Upper lobe of right lung (tissue), 1 donor: ENCODE data around the gene RBPMS2. TPM values are rescaled to one million over a fixed set of nuclear protein-coding genes. Genes with fewer than 3 reads are reported as not detected.

Source experiments
- ATAC-seq: fragments of 200-7000 bp; cut with Tn5 transposase; one replicate; pipeline ENCODE4 v1.9.1; 2020; ENCODE audit warnings: mild to moderate bottlenecking, moderate library complexity
- DNase-seq: peaks from one replicate; pipeline ENCODE4 v3.0.0-alpha.2; 2020
- H3K27ac ChIP-seq: fragments of 200-600 bp; one replicate; pipeline ENCODE4 v1.8.0; 2022
- H3K27me3 ChIP-seq: fragments of 200-600 bp; one replicate; pipeline ENCODE4 v1.8.0; 2022; ENCODE audit warnings: mild to moderate bottlenecking
- H3K36me3 ChIP-seq: fragments of 200-600 bp; one replicate; pipeline ENCODE4 v1.8.0; 2022
- H3K4me1 ChIP-seq: fragments of 200-600 bp; one replicate; pipeline ENCODE4 v1.8.0; 2022
- H3K4me3 ChIP-seq: fragments of 200-600 bp; one replicate; pipeline ENCODE4 v1.8.0; 2022; ENCODE audit warnings: mild to moderate bottlenecking
- H3K9me3 ChIP-seq: fragments of 200-600 bp; one replicate; pipeline ENCODE4 v1.8.0; 2022
- intact Hi-C: fragments of 100-400 bp; cut with DNase I; formaldehyde crosslinking; loops from one replicate; pipeline ENCODE4 v1.11.0; 2022
- microRNA-seq: library from miRNA; unstranded; fragments of <30 nt; microRNA quantifications from one replicate; pipeline ENCODE4 v1.2.0, GENCODE V29; 2020; ENCODE audit warnings: borderline microRNAs expressed
- total RNA-seq: library from RNA; stranded (reverse); fragmentation: NEBNext Ultra II Directional; extraction: Animal tissue kit (Norgen Biotek cat#: 25700); gene quantifications from one replicate; pipeline ENCODE4 v1.2.1, GENCODE V29; 2021
- TF ChIP-seq, protein P1 (sequence below): fragments of 200-600 bp; IDR thresholded peaks from one replicate; pipeline ENCODE4 v1.8.0; 2022; ENCODE audit warnings: antibody characterized with exemption
- donor health status: DM: no; HTN: yes; CAD: no; lungs with severe emphysema.

The RBPMS2 gene
- total RNA-seq, 1 donor from 2014 or later, result 4.5 TPM

DNA sequence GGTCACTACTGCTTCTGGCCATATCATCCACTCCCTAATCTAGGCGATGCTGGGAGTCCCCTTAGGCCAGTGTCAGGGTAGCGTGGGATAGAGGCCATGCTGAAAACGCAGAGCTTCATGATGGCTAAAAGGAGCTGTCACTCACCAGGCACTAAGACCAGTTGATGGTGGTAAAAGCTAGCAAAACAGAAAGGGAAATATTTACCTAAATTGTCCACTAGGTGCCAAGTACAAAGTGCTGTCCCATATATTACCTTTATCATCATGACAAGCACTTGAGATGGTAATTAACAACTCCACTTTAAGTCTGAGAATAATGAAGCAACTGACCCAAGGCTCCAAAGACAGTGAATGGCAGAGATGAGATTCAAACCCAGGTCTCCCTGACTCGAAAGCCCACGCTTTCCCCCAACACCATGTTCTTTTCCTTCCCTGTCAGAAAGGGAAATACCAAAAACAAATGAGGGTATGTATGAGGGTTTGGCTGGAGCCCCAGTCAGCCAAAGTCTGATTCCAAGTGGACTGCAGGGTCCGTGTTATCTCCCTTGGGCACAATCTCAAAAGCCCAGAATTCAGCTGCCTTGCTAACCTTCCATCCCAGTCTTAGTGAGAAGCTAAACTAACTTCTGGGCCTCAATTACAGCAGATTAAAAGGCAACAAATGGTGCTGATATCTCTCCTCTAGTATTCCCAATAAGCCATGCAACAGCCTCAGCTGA lies 84.7 kb downstream of the RBPMS2 start:
- TF ChIP-seq, protein P1, sequence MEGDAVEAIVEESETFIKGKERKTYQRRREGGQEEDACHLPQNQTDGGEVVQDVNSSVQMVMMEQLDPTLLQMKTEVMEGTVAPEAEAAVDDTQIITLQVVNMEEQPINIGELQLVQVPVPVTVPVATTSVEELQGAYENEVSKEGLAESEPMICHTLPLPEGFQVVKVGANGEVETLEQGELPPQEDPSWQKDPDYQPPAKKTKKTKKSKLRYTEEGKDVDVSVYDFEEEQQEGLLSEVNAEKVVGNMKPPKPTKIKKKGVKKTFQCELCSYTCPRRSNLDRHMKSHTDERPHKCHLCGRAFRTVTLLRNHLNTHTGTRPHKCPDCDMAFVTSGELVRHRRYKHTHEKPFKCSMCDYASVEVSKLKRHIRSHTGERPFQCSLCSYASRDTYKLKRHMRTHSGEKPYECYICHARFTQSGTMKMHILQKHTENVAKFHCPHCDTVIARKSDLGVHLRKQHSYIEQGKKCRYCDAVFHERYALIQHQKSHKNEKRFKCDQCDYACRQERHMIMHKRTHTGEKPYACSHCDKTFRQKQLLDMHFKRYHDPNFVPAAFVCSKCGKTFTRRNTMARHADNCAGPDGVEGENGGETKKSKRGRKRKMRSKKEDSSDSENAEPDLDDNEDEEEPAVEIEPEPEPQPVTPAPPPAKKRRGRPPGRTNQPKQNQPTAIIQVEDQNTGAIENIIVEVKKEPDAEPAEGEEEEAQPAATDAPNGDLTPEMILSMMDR, result peak; percentile 10
- no peak for DNase-seq

DNA sequence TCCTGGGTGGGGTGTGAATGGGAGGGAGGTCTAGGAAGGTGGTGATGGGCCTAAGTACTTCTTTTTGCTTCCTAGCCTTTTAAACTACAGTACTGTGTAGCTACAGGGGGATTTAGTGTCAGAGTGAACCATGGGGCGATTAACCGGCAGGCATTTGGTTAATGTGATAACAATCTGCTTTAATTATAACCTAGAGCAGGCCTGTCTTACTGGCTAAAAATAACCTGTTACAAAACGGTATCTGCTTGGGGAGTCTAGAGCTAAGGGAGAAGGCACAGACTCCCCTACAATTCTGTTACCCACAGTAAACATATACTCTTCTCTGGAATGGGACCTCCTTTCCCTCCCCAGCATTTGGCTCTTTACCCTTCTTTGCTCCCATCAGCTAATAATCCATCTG lies 85.4 kb downstream of the RBPMS2 start:
- peaks cover 58% of the 10 kb centered on the region for H3K36me3 ChIP-seq
- peaks cover 38% of the 10 kb centered on the region for H3K4me1 ChIP-seq
- DNase-seq (no peak), ATAC-seq (no peak)
- no peaks in the 10 kb centered on the region for H3K9me3 ChIP-seq
- intact Hi-C loops, result no loop called here
- no peak overlapping the region for H3K4me3 ChIP-seq
- H3K27me3 ChIP-seq, result no peaks in the 10 kb centered on the region
- no peak overlapping the region for H3K27ac ChIP-seq
- TF ChIP-seq, protein P1, result no peak

More for the DNA sequence above, 84.7 kb downstream of the RBPMS2 start:
- intact Hi-C loops, result no loop called here
- no peak overlapping the region for H3K27ac ChIP-seq
- peaks cover 55% of the 10 kb centered on the region for H3K36me3 ChIP-seq
- ATAC-seq, result no peak
- H3K27me3 ChIP-seq, result no peaks in the 10 kb centered on the region
- H3K9me3 ChIP-seq, result no peaks in the 10 kb centered on the region
- H3K4me3 ChIP-seq, result no peak overlapping the region
- H3K4me1 ChIP-seq, result peaks cover 45% of the 10 kb centered on the region

Small RNA genes lying within 50 kb of the gene (microRNA-seq; reads per million reads assigned to microRNA genes)
- gene MIR1272, result not detected

Other genes starting within 250 kb of the RBPMS2 start
- gene PIF1, start 50.1 kb upstream of the RBPMS2 start, total RNA-seq, result 0.67 TPM
- gene PLEKHO2, start 66.3 kb upstream of the RBPMS2 start, total RNA-seq, result 62.8 TPM
- gene ANKDD1A, start 136.3 kb upstream of the RBPMS2 start, total RNA-seq, result 6.0 TPM
- gene SPG21, start 214.3 kb upstream of the RBPMS2 start, total RNA-seq, result 107 TPM